HG02642 (cell line): Measurements from ENCODE around the gene KRT86.
"Not testable (repeated sequence)": the region's sequence is repeated elsewhere in the genome, so short reads cannot be mapped to it uniquely, and the experiment has no call there.

Experiments used
- ATAC-seq: cut with Tn5 transposase; IDR thresholded peaks from one replicate; pipeline ENCODE4 v1.9.1; 2021; ENCODE audit warnings: mild to moderate bottlenecking; ENCODE audit not compliant: unreplicated experiment, poor library complexity

Gene KRT86

GRCh38 chr12:52238207-52238840, 36.1 kb upstream of the KRT86 start:
- no peak for ATAC-seq

GRCh38 chr12:52238916-52239646, 35.4 kb upstream of the KRT86 start:
- no peak for ATAC-seq

- ATAC-seq: no peak
Observed at GRCh38 chr12:52239767-52240166, 34.7 kb upstream of the KRT86 start.

- not testable (repeated sequence) for ATAC-seq
Observed at GRCh38 chr12:52240247-52240646, 34.2 kb upstream of the KRT86 start.

DNA sequence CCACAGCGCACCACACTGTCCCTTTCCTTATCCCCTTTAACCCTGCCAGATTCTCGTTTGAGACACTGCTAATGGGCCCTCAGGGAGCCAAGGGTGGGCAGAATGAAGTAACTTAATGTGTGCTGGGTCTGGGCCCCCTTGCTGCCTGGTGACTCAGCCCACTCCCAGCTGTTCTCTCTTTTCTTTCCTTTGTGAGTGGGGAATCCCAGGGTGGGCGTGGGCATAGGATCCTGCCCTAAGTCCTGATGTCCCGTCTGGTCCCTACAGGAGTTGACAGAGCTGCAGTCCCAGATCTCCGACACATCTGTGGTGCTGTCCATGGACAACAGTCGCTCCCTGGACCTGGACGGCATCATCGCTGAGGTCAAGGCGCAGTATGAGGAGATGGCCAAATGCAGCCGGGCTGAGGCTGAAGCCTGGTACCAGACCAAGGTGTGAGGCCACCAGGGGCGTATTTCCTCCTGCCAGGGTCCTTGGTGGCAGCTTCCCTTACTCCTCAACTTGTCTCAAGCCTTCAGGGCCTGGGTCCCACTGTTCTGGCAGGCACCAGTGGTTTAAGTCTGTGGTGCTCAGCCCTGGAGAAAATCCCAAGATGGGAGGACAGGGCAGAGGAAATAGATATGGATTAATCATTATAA, 33.1 kb upstream of the KRT86 start:
- no peak for ATAC-seq

DNA sequence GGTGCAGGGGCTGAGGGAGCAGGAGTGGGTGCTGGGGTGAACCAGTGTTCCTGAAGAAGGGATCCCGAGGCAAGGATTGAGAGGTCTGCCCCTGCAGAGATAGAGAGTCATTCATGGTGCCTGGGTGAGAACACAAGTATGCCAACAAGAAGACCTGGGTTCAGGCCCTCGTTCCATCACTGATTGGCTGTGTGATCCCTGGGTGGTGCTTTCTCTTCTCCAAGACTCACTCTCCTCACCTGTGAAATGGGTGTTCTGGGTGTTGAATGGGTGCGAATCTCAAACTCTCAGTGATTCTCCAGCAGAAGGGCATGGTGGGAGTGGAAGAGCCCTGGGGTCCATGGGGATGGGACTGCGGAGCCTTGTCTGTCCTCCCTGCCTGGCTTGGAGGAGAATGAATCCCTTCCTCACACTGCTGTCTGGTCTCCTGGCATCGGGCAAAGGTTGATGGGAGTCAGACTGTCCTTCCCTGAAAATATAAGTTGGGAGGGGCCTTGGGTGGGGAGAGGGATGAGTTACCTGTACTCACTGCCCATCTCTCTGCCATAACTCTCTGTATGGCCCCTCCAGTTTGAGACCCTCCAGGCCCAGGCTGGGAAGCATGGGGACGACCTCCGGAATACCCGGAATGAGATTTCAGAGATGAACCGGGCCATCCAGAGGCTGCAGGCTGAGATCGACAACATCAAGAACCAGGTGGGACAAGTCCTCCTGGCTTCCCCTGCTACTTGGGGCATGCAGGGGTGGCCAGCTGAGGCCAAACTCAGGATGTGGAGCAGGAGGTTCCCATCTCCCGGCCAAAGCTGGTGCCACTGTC, 31.8 kb upstream of the KRT86 start:
- ATAC-seq: no peak

DNA sequence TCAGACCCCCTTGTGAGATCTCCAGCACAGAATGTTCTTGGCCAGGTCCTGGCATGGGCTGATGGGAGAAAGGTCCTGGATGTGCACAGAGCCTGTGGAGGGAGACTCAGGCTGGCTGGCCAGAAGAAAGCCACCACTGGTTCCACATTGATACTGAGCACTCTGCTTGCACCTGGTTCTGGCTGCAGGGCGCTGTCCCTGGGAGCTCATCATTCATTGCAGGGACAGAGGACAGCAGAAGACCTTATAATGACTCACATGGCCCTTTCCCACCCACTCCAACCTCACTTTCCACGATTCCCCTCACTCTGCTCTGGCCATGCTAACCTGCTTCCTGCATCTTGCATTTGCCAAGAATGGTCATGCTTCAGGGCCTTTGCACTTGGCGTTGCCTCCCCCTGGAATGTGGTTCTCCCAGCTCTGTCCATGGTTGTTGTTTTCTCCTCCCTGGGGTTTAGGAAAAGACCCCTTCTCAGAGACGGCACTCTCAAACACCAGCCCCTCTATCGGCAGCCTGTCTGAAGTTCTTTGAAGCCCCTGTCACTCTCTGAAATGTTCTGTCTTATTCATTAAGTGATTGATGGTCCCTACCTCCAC, 31.1 kb upstream of the KRT86 start:
- ATAC-seq: no peak

DNA sequence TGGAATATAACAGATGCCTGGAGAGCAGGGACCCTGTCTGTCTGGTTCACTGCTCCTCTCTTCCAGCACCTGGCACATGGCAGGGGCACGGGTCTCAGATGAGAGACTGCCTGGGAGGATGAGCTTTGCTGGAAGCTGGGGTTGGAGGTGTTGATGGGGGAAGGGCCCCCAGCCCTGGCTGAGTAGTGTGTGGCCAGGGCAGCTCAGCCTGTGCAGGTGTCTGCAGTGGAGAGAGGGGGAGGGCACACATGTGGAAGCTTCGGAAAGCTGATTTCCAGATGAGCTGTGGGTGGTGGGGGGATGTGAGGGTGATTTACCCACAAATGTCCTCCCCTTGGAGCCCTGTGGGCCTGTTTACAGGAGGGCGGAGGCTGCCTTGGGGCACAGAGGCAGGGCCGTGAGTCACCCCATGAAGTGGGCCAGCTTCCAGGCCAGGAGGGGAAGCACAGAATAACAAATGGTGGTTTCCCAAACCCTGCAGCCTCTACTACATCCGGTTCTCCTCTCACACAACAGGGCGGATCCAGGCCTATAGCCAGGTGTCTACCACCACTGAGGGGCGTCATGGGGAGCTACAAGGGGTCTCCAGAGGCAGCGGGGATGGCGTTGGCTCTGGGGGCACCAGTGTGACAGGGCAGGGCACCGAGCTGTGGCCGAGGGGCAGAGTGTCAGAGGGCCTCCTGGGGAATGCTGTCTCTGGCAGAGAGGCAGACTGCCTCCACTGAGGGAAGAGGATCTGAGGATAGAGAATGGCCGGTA, 30.4 kb upstream of the KRT86 start:
- peak; percentile 93 for ATAC-seq

DNA sequence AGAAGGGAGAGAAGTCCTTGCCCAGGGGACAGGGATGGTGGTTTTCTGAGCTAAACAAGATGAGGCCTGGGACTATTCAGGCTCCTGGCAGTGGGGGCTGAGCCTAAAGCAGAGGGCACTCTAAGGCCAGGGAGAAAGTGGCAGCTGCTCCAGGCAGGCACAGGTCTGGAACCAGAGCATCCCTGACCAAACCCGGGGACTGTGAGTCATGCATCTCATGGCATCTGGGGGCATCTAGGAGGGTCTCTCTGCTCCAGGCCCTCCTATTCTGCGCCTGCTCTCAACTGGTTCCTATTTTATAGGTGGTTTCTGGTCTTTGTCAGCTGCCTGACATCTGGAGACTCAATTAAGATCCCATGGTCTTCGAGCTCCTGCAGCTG, 29.8 kb upstream of the KRT86 start:
- no peak for ATAC-seq

DNA sequence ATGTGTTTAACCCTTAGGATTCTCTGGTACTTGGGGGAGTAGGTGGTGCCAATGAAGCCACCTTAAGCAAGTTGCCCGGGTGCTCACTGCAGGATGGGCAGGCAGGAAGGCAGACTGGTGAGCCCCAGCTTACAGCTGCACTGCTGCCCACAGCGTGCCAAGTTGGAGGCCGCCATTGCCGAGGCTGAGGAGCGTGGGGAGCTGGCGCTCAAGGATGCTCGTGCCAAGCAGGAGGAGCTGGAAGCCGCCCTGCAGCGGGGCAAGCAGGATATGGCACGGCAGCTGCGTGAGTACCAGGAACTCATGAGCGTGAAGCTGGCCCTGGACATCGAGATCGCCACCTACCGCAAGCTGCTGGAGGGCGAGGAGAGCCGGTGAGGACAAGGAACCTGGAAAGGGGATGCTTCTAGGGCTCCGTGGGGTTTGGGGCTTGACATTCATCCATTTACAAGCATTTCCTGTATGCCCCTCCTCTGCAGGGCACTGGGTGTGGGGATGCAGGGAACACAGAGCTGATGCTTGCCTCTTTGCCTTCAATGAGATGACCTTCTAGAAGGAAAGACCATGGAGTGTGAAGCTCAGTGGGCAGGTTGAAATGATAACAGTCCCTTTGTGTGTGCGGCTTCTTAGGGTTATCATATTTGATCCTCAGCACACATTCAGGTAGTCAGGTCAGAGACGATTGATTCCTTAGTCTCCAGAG, 29.0 kb upstream of the KRT86 start:
- ATAC-seq: no peak

- no peak for ATAC-seq
Observed at GRCh38 chr12:52245962-52246569, 28.4 kb upstream of the KRT86 start.

DNA sequence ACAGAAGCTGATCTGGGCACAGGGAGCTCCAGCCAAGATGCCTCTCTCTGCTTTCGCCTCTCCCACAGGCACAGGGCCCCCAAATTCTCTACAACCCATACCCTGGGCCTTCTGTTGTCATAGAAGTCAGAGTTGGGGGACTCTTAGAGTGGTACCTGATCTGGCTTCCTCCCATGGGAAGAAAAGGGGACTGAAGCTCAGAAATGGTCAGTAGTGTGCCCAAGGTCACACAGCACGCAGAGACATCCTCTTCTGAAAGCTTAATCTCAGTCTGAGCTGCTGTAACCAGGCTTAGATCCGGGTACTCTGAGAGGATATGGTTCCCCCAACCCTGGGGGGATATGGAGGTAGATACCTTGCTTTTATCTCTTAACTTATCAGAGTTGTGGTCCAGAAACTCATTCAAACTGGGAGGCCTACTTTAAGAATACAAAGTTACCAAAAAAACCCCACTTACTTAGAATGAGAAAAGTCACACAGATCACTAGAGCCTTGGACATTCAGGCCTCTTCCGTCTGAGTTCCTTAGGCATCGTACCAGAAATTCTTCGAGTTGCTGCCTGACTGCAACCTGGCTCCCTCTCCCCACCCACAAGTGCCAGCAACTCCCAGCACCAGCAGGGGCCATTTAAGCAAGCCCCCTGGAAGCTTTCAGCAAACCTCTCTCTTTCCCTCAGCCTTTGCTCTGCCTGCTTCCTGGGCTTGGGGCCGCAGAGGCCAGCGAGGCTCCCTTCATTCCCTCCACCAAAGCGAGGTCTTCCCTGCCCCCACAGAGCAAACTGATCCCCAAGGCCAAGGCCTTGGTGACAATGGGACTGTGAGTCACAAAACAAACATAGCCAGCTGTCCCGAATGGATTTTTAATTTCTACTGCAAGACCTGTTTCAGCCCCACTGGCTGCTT, 27.5 kb upstream of the KRT86 start:
- no peak for ATAC-seq

GRCh38 chr12:52247622-52248540, 26.6 kb upstream of the KRT86 start:
- no peak for ATAC-seq

DNA sequence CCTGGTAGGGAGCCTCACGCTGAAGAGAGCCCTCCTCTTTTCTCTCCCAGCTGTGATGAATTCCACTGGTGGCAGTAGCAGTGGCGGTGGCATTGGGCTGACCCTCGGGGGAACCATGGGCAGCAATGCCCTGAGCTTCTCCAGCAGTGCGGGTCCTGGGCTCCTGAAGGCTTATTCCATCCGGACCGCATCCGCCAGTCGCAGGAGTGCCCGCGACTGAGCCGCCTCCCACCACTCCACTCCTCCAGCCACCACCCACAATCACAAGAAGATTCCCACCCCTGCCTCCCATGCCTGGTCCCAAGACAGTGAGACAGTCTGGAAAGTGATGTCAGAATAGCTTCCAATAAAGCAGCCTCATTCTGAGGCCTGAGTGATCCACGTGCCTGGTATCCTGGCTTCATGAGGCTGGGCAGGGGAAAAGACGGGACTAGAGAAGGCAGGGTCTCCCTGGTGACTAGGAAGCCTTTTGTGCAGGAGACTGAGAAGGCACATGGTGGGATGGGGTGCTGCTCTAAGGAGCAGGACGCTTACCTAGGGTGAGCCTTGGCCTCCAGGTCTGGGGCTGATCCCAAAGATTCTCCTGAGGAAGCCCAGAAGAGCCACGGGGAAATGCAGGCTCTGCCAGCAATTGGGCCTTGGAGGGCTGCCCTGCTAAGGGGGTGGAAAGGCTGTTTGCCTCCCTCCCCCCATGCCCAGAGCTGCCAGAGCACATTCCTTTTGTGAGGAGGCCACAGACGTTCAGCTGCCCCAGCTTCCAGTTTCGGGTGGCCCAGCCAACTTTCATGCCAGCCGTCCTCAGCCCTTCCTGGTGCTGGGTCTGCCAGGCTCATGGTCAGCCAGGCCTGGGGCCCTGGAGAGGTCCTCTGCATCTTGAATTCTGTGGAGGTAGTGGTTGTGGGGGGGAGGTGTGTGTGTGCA, 25.6 kb upstream of the KRT86 start:
- no peak for ATAC-seq

DNA sequence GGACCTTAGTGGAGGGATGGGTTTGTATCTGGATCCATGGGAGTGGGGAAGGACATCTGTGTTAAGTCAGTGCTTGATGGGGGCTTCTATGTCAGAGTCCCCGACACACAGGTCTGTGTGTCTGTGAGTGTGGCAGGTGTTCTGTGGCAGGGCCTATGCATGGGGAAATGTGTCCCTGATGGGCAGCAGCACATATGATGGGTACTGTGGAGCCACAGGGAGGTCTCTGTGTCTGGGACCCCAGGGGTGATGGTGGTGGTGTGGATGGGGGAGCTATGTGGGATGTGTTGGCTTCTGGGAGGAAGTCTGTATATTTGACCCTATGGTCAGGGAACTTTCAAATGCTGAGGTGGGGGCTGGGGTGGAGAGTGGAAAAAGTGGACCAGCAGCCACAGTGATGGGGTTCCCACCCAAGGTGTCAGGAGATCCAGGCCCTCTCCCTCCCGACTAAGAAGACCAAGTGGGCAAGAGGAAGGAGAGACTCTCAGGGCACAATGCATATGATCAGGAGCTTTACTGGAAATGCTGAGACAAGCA, 24.9 kb upstream of the KRT86 start:
- no peak for ATAC-seq
